ENCODE data around the gene HASPIN.

Gene HASPIN

DNA sequence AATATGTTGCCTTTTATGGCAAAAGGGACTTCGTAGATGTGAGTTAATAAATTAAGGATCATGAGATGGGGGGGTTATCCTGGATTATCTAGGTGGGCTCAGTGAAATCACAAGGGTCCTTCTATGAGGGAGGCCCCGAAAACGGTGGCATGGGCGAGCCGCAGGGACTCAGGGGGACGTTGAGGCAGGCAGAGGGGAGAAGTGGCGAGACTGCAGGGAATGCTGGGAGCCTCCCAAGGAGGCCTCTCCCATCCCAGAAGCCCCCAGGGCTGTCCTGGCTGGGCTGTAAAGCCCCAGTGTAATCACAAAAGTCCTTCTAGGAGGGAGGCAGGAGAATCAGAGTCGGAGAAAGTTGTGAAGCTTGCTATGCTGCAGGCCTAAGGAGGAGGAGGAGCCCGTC lies 42.3 kb downstream of the HASPIN start:
- no peak for DNase-seq (ENCODE audit: low read depth)

DNA sequence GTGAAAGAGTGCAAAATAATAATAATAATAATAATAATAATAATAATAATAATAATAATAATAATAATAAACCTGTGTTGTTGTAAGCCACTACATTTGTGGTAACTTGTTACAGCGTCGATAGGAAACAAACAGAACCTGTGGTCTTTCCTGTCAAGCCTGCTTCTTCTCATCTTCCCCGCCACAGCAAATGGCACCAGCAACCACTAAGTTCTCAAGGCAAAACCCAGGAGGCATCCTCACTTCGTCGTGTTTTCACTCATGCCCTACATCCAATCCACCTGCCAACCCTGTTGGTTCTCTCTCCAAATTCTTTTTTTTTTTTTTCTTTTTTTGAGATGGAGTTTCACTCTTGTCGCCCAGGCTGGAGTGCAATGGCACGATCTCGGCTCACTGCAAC lies 43.1 kb downstream of the HASPIN start:
- DNase-seq (ENCODE audit: low read depth): no peak

DNA sequence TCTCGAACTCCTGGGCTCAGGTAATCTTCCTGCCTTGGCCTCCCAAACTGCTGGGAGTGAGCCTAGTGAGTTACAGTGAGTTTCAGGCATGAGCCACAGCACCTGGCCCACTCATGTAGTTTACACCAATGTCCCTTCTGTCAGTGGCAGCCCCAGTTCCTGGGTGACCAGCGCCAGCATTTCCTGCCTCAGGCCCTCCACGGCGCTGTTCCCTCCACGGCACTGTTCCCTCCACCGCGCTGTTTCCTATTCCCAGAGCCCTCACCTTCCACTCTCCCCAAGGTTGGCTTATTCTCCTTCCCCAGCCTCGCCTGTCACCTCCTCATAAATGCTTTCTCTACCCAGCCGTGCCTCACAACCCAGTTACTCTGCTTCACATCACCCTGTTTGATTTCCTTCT lies 44.6 kb downstream of the HASPIN start:
- no peak for DNase-seq (ENCODE audit: low read depth)

DNA sequence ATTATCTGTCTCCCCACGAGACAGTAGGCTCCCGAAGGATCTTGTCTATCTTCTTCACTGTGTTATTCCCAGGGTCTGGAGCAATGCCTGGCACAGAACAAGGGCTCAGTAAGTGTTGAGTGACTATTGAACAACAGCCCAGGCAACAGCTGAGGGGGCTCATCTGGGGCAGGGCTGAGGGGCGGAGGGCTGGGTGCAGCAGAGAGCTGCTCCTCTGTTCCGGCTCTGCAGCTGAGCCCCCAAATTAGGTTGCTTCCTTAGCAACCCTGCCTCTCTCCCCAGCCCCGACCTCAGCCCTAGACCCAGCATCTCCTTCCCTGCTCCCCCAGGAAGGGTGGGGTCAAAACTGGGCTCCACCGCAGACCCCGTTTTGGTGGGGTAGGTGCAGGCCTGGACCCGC lies 45.1 kb downstream of the HASPIN start:
- no peak for DNase-seq (ENCODE audit: low read depth)

DNA sequence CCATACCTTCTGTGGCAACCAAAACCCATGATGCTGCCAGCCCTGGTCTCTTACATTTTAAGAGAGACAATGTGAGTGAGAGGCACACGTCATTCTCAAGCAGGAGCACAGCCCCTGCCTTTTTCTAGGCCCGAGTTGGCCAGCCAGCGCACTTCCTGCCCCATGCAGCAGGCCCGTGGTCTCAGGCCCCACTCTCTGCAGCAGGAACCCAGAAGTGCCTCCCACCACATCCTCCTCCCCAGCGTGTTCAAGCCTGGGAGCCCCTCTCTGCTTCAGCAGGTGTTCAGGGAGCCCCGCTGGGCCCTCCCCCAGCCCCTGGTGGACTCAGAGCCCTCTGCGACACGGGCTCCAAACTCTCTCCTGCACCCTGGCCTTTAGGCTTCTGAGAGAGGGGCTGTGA lies 46.8 kb downstream of the HASPIN start:
- DNase-seq (ENCODE audit: low read depth): no peak

DNA sequence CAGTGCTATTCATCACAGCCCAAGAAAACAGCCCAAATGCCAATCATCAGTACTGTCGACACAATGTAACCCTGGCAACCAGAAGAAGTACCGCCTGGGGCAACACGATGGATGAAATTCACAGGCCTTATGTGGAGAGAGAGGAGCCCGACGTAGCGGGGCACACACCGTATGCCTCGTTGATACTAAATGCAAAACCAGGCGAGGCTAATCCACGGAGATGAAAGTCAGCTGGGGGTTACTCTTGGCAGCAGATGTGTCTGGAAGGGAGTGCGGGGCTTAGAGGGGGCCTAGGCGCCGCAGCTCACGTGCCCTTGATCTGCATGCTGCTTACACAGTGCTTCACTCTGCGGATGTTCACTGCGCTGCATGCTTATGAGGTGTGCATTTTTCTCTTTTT lies 47.4 kb downstream of the HASPIN start:
- no peak for DNase-seq (ENCODE audit: low read depth)

DNA sequence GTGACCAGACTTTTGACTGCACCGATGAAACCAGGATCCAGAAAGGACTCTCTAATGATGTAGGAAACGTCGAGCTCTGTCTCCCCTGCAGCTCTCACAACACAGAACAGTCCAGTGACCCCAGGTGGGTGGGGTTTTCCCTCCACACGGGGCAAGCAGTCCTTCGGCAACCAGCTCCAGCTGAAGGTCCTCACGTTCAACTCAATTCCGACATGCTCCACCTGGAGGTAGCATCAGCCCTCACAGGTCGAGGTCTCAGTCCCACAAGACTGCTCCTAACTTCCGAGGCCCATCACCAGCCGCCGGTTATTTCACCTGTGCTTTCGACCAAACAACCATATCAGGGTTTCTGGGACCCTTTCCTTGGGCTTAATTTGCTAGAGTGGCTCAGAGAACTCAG lies 49.1 kb downstream of the HASPIN start:
- DNase-seq (ENCODE audit: low read depth): no peak

DNA sequence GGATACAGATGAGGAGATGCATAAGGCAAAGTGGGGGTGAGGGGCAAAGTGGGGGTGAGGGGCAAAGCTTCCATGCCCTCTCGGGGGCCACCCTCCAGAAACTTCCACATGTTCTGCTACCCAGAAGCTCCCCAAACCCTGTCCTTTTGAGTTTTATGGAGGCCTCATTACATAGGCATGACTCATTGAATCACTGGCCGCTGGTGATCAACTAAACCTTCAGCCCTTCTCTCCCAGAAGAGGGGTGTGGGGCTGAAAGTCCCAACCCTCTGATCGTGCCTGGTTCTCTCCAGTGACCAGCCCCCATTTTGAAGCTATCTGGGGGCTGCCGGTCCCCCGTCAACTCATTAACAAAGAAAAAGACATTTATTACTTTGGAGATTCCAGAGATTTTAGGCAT lies 49.8 kb downstream of the HASPIN start:
- DNase-seq (ENCODE audit: low read depth): no peak

DNA sequence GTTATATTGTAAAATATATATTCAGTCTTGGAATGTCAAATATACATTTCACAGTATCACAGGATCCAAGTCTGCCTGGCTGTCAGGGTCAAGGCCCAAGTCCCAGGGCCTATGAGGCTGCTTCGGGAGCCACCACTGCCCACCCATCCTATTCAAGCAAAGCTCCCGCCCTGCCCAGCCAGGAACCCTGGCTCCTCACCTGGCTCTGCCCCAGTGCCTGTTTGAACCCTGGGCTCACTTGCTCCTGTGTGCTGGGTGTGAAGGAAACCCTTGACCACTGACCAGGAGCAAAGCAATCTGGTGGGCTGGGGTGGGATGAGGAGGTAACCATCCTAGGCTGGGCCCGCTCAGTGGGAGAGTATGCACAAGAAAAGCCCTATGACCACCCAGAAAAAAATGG lies 50.3 kb downstream of the HASPIN start:
- DNase-seq (ENCODE audit: low read depth): no peak

Data from stimulated activated CD8-positive, alpha-beta memory T cell treated with anti-CD3 and anti-CD28 coated beads, Interleukin-12 subunit alpha, Interleukin-12 subunit beta, amount 100 ng/mL, for 1 hour (primary cell).